ENCODE results near the gene PPP2R1A. TPM values are rescaled to one million over a fixed set of nuclear protein-coding genes. Genes with fewer than 3 reads are reported as not detected.

PPP2R1A gene
- total RNA-seq, 1 donor: 151 TPM

GRCh38 chr19:52214241-52214640, 24.4 kb downstream of the PPP2R1A start:
- Histone ChIP-seq H3K27ac (ENCODE audit: low read depth, low read length) (no peak overlapping the region), H3K4me3 (ENCODE audit: insufficient read depth, low read length) (no peak overlapping the region), H3K9me3 (ENCODE audit: low read depth, low read length) (no peaks in the 10 kb centered on the region), H3K79me2 (ENCODE audit: insufficient read depth, low read length) (peaks cover 47% of the 10 kb centered on the region), H3K4me1 (ENCODE audit: insufficient read depth, low read length) (no peaks in the 10 kb centered on the region), H3K27me3 (ENCODE audit: insufficient read depth, low read length) (no peaks in the 10 kb centered on the region), H2AFZ (ENCODE audit: low read length) (no peak overlapping the region), H3K36me3 (ENCODE audit: insufficient read depth, low read length) (peaks cover 87% of the 10 kb centered on the region), H4K20me1 (ENCODE audit: insufficient read depth, low read length) (peaks cover 1% of the 10 kb centered on the region), H3K4me2 (ENCODE audit: insufficient read depth, low read length) (no peak overlapping the region)
- TF ChIP-seq CTCF (IDR thresholded peaks at IDR 0.05; ENCODE audit: extremely low read depth, low read depth, low read length): no peak
- no peak for DNase-seq (ENCODE audit: insufficient read length, low spot score, missing footprints)

- Histone ChIP-seq H3K27me3 (ENCODE audit: insufficient read depth, low read length) (no peaks in the 10 kb centered on the region), H3K9me3 (ENCODE audit: low read depth, low read length) (no peaks in the 10 kb centered on the region), H3K36me3 (ENCODE audit: insufficient read depth, low read length) (peaks cover 99% of the 10 kb centered on the region), H3K4me3 (ENCODE audit: insufficient read depth, low read length) (no peak overlapping the region), H3K27ac (ENCODE audit: low read depth, low read length) (no peak overlapping the region), H3K79me2 (ENCODE audit: insufficient read depth, low read length) (peaks cover 34% of the 10 kb centered on the region), H3K4me1 (ENCODE audit: insufficient read depth, low read length) (no peaks in the 10 kb centered on the region), H4K20me1 (ENCODE audit: insufficient read depth, low read length) (peaks cover 12% of the 10 kb centered on the region), H2AFZ (ENCODE audit: low read length) (no peak overlapping the region), H3K4me2 (ENCODE audit: insufficient read depth, low read length) (no peak overlapping the region)
- DNase-seq (ENCODE audit: insufficient read length, low spot score, missing footprints): no peak
- no peak for TF ChIP-seq CTCF (IDR thresholded peaks at IDR 0.05; ENCODE audit: extremely low read depth, low read depth, low read length)
These were observed 26.5 kb downstream of the PPP2R1A start for GRCh38 chr19:52216401-52216800.

DNA sequence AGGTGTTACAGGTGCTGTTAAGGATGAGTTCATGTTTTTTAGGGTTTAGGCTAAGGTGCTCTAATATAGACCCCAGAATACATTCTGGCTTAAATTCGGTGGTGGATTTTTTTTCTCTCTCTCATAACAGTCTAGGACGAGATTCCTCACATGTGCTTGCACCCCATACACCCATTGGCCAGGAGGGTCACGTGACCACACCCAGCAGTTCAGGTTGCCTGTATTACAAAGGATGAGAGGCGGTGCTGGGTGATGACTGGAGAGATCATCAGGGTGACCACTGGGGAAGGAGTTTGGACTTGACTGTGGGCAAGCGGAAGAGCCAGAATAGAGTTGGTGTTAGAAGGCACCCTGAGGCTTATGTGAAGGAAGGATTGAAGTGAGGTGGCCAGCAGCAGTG, 27.7 kb downstream of the PPP2R1A start:
- Histone ChIP-seq H2AFZ (ENCODE audit: low read length) (no peak overlapping the region), H3K27me3 (ENCODE audit: insufficient read depth, low read length) (no peaks in the 10 kb centered on the region), H3K27ac (ENCODE audit: low read depth, low read length) (no peak overlapping the region), H3K79me2 (ENCODE audit: insufficient read depth, low read length) (peaks cover 29% of the 10 kb centered on the region), H3K36me3 (ENCODE audit: insufficient read depth, low read length) (peaks cover 99% of the 10 kb centered on the region), H3K4me2 (ENCODE audit: insufficient read depth, low read length) (no peak overlapping the region), H4K20me1 (ENCODE audit: insufficient read depth, low read length) (peaks cover 13% of the 10 kb centered on the region), H3K4me3 (ENCODE audit: insufficient read depth, low read length) (no peak overlapping the region), H3K4me1 (ENCODE audit: insufficient read depth, low read length) (no peaks in the 10 kb centered on the region), H3K9me3 (ENCODE audit: low read depth, low read length) (no peaks in the 10 kb centered on the region)
- no peak for DNase-seq (ENCODE audit: insufficient read length, low spot score, missing footprints)
- TF ChIP-seq CTCF (IDR thresholded peaks at IDR 0.05; ENCODE audit: extremely low read depth, low read depth, low read length): no peak

- H3K9me3 ChIP-seq (ENCODE audit: low read depth, low read length): no peaks in the 10 kb centered on the region
- H4K20me1 ChIP-seq (ENCODE audit: insufficient read depth, low read length): peaks cover 13% of the 10 kb centered on the region
- H3K79me2 ChIP-seq (ENCODE audit: insufficient read depth, low read length): peaks cover 27% of the 10 kb centered on the region
- no peak for DNase-seq (ENCODE audit: insufficient read length, low spot score, missing footprints)
- H3K27me3 ChIP-seq (ENCODE audit: insufficient read depth, low read length): no peaks in the 10 kb centered on the region
- TF ChIP-seq CTCF (IDR thresholded peaks at IDR 0.05; ENCODE audit: extremely low read depth, low read depth, low read length): no peak
- H3K4me1 ChIP-seq (ENCODE audit: insufficient read depth, low read length): no peaks in the 10 kb centered on the region
- peaks cover 98% of the 10 kb centered on the region for H3K36me3 ChIP-seq (ENCODE audit: insufficient read depth, low read length)
- H2AFZ ChIP-seq (ENCODE audit: low read length): no peak overlapping the region
- no peak overlapping the region for H3K4me2 ChIP-seq (ENCODE audit: insufficient read depth, low read length)
- H3K27ac ChIP-seq (ENCODE audit: low read depth, low read length): no peak overlapping the region
- H3K4me3 ChIP-seq (ENCODE audit: insufficient read depth, low read length): no peak overlapping the region
These were observed 29.8 kb downstream of the PPP2R1A start for GRCh38 chr19:52219611-52220010.

All from osteoblast (primary cell).